HG02588 (cell line): Measurements from ENCODE around the gene GTPBP2.
"Not testable (repeated sequence)": the region's sequence is repeated elsewhere in the genome, so short reads cannot be mapped to it uniquely, and the experiment has no call there.

Experiments
- ATAC-seq: cut with Tn5 transposase; IDR thresholded peaks from one replicate; pipeline ENCODE4 v1.9.1; 2021; ENCODE audit warnings: mild to moderate bottlenecking, moderate library complexity; ENCODE audit not compliant: unreplicated experiment

Gene GTPBP2

GRCh38 chr6:43629104-43629504 is at the start of gene GTPBP2:
Gene GTPBP2 (minus strand): TSS chr6:43629264. CDS start chr6:43629162, 102 bp downstream.
- peak; percentile 81 for ATAC-seq

- no peak for ATAC-seq
Observed at GRCh38 chr6:43678341-43678740, 49.3 kb upstream of the GTPBP2 start.

- ATAC-seq: no peak
Observed at GRCh38 chr6:43677759-43678158, 48.7 kb upstream of the GTPBP2 start.

GRCh38 chr6:43676962-43677606 is 48.0 kb upstream of the GTPBP2 start:
- ATAC-seq: no peak

GRCh38 chr6:43674921-43675320 is 45.9 kb upstream of the GTPBP2 start:
- ATAC-seq: no peak

- no peak for ATAC-seq
Observed at GRCh38 chr6:43674291-43674690, 45.2 kb upstream of the GTPBP2 start.

- no peak for ATAC-seq
Observed at GRCh38 chr6:43673444-43674084, 44.5 kb upstream of the GTPBP2 start.

- no peak for ATAC-seq
Observed at GRCh38 chr6:43671801-43672690, 43.0 kb upstream of the GTPBP2 start.

- ATAC-seq: no peak
Observed at GRCh38 chr6:43671011-43671800, 42.1 kb upstream of the GTPBP2 start.

GRCh38 chr6:43670623-43670986 is 41.5 kb upstream of the GTPBP2 start:
- ATAC-seq: no peak

GRCh38 chr6:43669922-43670622 is 41.0 kb upstream of the GTPBP2 start:
- no peak for ATAC-seq

- ATAC-seq: no peak
Observed at GRCh38 chr6:43669050-43669921, 40.2 kb upstream of the GTPBP2 start.

GRCh38 chr6:43668151-43669028 is 39.3 kb upstream of the GTPBP2 start:
- ATAC-seq: no peak

- ATAC-seq: peak; percentile 41
Observed at GRCh38 chr6:43667245-43668150, 38.4 kb upstream of the GTPBP2 start.

- no peak for ATAC-seq
Observed at GRCh38 chr6:43666196-43666920, 37.3 kb upstream of the GTPBP2 start.

- no peak for ATAC-seq
Observed at GRCh38 chr6:43665376-43665775, 36.3 kb upstream of the GTPBP2 start.

GRCh38 chr6:43662948-43663347 is 33.9 kb upstream of the GTPBP2 start:
- not testable (repeated sequence) for ATAC-seq
